GM23338 (cell line): ENCODE results near the gene TASP1.

Experiments used
- CTCF ChIP-seq, 2 experiments: fragments of 200-600 bp in 1 of 2; sonication (generic) in 1 of 2; conservative IDR thresholded peaks; 2 replicates each; pipeline versions ENCODE4 v1.5.1 to v1.6.1; 2016 to 2017; ENCODE audit warnings: antibody characterized with exemption in 2 of 2, low read depth in 2 of 2, mild to moderate bottlenecking in 2 of 2, moderate library complexity in 1 of 2
- ETS1 ChIP-seq: IDR thresholded peaks from 2 replicates; pipeline ENCODE4 v1.6.1; 2016; ENCODE audit warnings: antibody characterized with exemption
- EZH2 ChIP-seq: fragments of 200-600 bp; sonication (generic); IDR thresholded peaks from one replicate; pipeline ENCODE4 v1.8.0; 2017; ENCODE audit warnings: antibody characterized with exemption, mild to moderate bottlenecking, low read depth; ENCODE audit not compliant: unreplicated experiment
- EZH2phosphoT487 ChIP-seq: fragments of 200-600 bp; sonication (generic); IDR thresholded peaks from one replicate; pipeline ENCODE4 v1.8.1; 2018; ENCODE audit warnings: antibody characterized with exemption; ENCODE audit not compliant: unreplicated experiment
- POLR2AphosphoS5 ChIP-seq: IDR thresholded peaks from 2 replicates; pipeline ENCODE4 v1.6.1; 2016; ENCODE audit warnings: antibody characterized with exemption, low read depth
- TF ChIP-seq, protein P1 (sequence below): IDR thresholded peaks from one replicate; pipeline ENCODE4 v1.6.1; 2018; ENCODE audit warnings: antibody characterized with exemption; ENCODE audit not compliant: unreplicated experiment

DNA sequence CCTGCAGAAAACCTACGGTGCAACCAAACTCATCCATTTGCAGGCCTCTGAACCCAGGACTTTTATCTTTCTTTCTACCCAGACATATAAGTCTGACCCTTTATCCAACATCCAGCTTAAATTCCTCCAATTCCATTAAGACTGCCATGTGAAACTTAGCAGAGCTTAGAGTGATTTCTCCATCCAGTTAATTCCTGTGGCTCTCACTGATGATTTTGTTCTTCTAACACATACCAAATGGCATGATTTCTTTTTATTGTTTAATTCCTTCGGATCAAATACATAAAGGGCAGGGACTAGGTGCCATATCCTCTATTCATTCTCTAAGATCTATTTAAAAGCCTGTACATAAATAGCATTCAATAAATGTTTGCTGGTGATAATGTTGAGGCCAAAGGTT is 92.9 kb downstream of the TASP1 start:
- no peak for TF ChIP-seq CTCF (conservative IDR thresholded peaks at IDR 0.05; ENCODE audit: low read depth in 2 of 2)
- no peak for TF ChIP-seq ETS1
- no peak for TF ChIP-seq EZH2
- no peak for TF ChIP-seq EZH2phosphoT487
- TF ChIP-seq POLR2AphosphoS5 = no peak
- TF ChIP-seq, protein P1, sequence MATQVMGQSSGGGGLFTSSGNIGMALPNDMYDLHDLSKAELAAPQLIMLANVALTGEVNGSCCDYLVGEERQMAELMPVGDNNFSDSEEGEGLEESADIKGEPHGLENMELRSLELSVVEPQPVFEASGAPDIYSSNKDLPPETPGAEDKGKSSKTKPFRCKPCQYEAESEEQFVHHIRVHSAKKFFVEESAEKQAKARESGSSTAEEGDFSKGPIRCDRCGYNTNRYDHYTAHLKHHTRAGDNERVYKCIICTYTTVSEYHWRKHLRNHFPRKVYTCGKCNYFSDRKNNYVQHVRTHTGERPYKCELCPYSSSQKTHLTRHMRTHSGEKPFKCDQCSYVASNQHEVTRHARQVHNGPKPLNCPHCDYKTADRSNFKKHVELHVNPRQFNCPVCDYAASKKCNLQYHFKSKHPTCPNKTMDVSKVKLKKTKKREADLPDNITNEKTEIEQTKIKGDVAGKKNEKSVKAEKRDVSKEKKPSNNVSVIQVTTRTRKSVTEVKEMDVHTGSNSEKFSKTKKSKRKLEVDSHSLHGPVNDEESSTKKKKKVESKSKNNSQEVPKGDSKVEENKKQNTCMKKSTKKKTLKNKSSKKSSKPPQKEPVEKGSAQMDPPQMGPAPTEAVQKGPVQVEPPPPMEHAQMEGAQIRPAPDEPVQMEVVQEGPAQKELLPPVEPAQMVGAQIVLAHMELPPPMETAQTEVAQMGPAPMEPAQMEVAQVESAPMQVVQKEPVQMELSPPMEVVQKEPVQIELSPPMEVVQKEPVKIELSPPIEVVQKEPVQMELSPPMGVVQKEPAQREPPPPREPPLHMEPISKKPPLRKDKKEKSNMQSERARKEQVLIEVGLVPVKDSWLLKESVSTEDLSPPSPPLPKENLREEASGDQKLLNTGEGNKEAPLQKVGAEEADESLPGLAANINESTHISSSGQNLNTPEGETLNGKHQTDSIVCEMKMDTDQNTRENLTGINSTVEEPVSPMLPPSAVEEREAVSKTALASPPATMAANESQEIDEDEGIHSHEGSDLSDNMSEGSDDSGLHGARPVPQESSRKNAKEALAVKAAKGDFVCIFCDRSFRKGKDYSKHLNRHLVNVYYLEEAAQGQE = no peak
